SK-N-DZ (cell line): Measurements from ENCODE around the gene KLHL14.
A peak's percentile ranks its signal among the peaks of the same experiment; 100 is the strongest.
"Not testable (repeated sequence)": the region's sequence is repeated elsewhere in the genome, so short reads cannot be mapped to it uniquely, and the experiment has no call there.

Experiments
- DNase-seq: peaks from one replicate; pipeline ENCODE4 v3.0.0-alpha.2; 2015; ENCODE audit warnings: low spot score

The KLHL14 gene

GRCh38 chr18:32717126-32717525 is 55.7 kb downstream of the KLHL14 start:
- no peak for DNase-seq

DNA sequence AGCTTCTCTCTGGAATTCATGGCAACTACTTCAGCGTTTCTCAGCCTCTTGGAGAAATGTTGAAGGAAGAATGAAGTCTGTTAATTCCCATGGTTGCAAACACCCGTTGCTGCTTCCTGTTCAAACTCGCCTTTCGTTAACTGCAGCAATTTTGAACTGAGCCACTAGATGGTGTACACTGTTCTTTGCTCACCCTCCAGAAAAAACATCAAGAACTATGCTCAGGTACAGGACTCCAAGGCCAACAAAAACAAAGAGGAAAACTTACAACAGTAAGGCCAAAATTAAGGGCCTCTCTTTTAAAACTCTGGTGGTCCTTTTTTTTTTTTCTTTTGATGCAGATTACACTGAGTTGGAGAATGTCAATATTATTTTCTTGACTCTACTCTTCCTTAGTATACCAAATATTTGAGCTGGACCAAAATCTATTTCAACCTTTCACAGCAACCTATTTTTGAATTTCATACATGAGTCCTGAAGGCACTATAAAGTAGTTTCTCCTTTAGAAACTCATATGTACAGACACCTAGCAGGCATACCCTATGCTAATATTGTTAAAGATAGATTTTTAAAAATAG is 58.2 kb downstream of the KLHL14 start:
- peak; percentile 65 for DNase-seq

GRCh38 chr18:32712860-32713259 is 60.0 kb downstream of the KLHL14 start:
- DNase-seq, result no peak

- DNase-seq, result no peak
Measured at GRCh38 chr18:32711862-32712261, 61.0 kb downstream of the KLHL14 start.

DNA sequence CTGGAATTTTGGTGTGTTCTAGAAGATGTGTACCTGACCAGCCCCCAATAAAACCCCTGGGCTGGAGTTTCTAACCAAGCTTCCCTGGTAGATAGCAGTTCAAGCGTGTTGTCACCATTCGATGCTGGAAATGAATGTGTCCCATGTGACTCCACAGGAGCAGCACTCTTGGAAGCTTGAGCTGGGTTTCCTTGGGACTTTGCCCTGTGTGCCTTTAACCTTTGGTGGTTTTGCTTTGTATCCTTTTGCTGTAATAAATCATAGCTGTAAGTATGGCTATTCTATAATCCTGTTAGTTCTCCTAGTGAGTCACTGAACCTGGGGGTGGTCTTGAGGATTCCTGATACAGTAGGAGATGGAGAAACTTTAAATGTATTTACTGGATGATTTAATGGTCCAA is 65.2 kb downstream of the KLHL14 start:
- DNase-seq, result no peak

GRCh38 chr18:32707147-32707546 is 65.7 kb downstream of the KLHL14 start:
- DNase-seq, result no peak

- no peak for DNase-seq
Measured at GRCh38 chr18:32701313-32701712, 71.5 kb downstream of the KLHL14 start.

DNA sequence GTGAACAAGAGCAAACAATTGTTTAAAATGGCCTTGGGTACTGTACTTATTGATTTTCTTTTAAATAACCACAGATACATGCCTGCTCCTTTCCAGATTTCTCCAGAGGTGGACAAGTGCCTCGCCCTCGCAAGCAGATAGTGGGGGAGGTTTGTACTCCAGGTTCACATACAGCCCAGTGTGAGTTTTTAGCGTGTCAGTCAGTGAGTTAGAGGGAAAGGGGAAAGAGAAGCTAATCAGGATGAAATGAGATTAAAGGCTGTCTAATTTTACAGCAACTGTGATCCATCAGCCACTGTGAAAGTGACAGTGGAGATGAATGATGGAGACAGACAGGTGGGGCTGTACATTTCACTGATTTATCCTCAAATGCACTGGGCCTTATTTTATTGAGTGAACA is 74.7 kb downstream of the KLHL14 start:
- DNase-seq, result peak; percentile 97

GRCh38 chr18:32696376-32696775 is 76.4 kb downstream of the KLHL14 start:
- no peak for DNase-seq

GRCh38 chr18:32695534-32695933 is 77.3 kb downstream of the KLHL14 start:
- DNase-seq, result no peak

DNA sequence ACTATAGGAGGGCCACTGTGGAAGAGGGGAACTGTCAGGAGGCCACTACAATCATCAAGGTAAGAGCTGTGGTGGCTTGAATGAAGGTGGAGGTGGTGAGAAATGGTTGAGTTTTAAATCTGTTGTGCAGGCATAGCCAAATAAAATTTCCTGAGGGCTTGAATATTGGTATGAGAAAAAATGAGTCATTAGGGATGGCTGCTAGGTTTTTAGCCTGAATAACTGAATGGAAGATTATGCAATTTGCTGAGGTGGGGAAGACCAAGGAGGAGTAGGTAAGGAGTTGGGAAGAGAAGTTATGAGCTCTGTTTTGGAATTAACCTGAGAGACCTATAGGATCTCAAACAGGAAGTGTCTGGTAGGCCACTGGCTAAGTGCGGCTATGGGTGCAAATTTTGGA is 84.0 kb downstream of the KLHL14 start:
- DNase-seq, result no peak

DNA sequence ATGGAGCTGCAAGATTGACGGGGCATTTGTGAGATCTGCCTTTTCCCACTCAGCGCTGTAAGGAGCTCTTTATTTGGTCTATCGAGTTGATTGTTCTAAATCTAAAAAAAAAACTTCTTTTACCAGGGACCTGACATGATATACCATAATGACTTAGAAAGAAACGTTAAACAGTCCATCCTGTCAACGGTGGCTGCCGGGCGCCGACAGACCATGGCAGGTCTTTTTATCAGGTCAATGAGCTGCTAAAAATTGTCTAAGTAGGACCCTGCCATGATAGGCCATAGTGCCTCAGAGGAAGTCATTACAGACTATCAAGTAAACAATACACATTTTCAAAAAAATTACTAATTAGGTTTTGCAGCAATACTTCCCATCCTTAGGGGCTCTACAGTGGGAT is 87.9 kb downstream of the KLHL14 start:
- DNase-seq, result no peak

DNA sequence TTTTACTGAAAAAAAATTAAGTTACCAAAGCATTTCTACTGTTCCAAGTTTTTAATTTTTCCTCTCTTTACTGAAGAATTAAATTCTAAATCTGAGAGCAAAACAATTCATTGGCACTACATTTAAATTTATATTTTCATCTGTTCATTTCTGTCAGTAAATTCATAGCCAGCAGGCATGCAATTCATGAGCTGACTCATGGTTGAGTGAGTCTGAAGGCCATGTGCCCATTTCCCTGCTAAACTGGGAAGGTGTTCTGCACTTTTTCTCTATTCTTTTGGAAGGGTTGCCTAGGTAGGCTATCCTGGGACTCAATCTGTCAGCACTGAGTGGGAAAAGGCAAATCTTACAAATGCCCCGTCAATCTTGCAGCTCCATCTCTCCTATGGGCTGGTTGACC is 88.7 kb downstream of the KLHL14 start:
- DNase-seq, result no peak

DNA sequence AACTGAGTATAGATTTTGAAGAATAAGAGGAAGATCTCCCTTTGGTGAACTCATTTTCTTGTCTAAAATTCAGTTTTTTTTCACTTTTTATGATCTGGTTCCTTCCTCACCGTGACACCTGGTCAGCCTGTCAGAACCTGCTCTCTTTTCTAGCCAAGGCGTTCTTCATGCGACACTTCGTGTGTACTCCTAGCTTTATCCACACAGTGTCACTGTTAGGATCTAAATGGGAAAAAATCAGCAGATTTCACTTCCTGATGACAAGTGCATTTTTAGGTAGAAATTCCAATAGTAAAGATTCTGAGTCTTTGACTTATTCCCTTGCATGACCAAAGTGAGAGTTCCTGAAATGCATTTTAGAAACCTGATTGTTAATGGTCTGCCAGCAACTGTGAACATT is 89.8 kb downstream of the KLHL14 start:
- no peak for DNase-seq

GRCh38 chr18:32677578-32677977 is 95.2 kb downstream of the KLHL14 start:
- DNase-seq, result no peak

GRCh38 chr18:32674491-32674890 is 98.3 kb downstream of the KLHL14 start:
- DNase-seq, result no peak

DNA sequence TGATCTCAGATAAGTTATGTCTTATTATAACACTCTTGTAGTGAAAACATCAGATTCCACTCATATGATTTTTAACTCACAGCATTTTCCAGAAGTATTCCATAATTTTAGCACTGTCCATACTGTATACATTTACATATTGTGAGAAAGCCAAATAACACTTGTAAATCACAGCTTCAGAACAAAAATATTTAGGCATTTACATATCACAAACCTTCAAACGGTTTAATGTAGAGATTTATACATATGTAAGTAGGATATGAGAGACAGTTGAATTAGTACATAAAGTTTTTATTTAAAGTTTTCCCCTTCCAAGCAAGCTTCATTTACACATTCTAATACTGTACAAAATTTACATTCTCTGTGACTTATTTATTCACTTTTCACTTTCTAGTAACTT is 100.4 kb downstream of the KLHL14 start:
- DNase-seq, result no peak

DNA sequence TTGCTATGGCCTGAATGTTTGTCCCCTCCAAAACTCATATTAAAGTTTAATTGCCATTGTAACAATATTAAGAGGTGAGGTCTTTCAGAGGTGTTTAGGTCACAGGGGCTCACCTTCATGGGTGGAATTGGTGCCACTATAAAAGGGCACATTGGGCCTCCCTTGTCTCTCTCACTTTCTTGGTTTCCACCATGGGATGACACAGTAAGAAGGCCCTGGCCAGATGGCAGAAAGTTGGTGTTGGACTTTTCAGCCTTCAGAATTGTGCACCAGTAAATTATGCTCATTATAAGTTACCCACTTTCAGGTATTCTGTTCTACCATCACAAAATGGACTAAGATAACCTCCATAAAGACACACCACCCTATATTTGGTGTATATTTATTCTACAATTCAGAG is 102.1 kb downstream of the KLHL14 start:
- DNase-seq, result no peak

- no peak for DNase-seq
Measured at GRCh38 chr18:32669549-32670165, 103.2 kb downstream of the KLHL14 start.

DNA sequence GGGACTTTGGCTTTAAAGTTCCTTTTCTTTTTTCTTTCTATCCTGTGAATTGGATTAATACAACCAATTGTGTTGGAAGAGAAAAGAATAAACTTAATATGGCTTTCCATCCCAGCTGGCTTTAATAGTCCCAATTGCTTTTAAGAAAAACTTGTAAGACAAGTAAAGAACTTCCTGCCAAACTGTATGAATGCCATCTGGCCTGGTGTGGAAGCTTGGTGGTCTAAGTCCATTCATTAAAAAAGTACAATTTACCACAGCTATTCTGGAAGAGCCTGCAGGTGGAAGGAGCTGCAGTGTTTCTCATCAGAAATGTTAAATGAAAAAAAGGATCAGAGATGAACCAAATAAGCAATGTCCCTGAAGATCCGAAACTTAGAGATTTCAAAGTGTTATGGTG is 103.9 kb downstream of the KLHL14 start:
- no peak for DNase-seq

- no peak for DNase-seq
Measured at GRCh38 chr18:32661486-32662299, 111.1 kb downstream of the KLHL14 start.

DNA sequence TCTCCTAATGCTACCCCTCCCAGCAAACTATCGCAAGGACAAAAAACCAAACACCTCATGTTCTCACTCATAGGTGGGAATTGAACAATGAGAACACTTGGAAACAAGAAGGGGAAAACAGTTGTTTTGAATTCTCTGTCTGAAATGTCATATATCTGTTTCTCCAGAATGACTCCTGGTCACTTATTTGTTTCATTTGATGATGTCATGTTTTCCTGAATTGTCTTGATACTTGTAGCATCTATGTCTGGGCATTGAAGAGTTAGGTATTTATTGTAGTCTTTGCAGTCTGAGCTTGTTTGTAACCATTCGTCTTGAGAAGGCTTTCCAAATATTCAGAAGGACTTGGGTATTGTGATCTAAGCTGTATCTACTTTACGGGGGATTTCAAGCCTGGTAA is 118.3 kb downstream of the KLHL14 start:
- DNase-seq, result not testable (repeated sequence)

DNA sequence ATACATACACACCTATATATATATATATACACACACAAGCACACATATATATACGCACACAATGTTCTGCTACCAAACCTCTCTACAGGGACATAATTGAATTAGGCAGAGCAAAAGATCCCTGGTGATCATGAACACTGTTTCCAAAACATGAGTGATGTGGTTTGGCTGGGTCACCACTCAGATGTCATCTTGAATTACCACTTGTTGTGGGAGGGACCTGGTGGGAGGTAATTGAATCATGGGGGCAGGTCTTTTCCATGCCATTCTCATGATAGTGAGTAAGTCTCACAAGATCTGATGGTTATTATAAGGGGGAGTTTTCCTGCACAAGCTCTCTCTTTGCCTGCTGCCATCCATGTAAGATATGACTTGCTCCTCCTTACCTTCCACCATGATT is 135.2 kb downstream of the KLHL14 start:
- DNase-seq, result peak; percentile 92
